ENCODE results near the gene GDAP2.

DNA sequence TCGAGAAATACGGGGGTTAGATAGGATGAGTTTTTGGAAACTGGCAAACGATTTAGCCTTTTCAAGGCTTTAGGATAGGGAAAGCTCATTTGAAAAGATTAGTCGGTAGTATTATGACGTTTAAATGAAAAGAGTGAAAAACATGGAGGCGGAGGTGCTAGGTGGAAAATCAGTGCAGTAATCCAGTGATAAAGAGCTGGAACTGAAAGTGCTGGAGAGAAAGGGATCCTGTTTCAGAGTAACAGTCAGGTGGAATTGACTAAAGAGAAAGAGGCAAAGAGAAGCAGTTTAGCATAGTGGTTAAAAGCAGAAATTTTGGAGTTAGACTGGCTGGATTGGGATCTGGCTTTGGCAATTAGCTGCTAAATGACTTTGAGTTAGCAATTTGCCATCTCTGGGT, 1.1 kb upstream of the GDAP2 start:
- no peak for TF ChIP-seq POLR2A (IDR thresholded peaks at IDR 0.05)
- TF ChIP-seq, protein P1, sequence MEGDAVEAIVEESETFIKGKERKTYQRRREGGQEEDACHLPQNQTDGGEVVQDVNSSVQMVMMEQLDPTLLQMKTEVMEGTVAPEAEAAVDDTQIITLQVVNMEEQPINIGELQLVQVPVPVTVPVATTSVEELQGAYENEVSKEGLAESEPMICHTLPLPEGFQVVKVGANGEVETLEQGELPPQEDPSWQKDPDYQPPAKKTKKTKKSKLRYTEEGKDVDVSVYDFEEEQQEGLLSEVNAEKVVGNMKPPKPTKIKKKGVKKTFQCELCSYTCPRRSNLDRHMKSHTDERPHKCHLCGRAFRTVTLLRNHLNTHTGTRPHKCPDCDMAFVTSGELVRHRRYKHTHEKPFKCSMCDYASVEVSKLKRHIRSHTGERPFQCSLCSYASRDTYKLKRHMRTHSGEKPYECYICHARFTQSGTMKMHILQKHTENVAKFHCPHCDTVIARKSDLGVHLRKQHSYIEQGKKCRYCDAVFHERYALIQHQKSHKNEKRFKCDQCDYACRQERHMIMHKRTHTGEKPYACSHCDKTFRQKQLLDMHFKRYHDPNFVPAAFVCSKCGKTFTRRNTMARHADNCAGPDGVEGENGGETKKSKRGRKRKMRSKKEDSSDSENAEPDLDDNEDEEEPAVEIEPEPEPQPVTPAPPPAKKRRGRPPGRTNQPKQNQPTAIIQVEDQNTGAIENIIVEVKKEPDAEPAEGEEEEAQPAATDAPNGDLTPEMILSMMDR (IDR thresholded peaks at IDR 0.05) = no peak
- no peak for TF ChIP-seq POLR2AphosphoS5 (IDR thresholded peaks at IDR 0.05)
